Hematopoietic multipotent progenitor cell treated with erythropoietin and hydrocortisone succinate and interleukin-3 and kit ligand, for 15 days (in vitro differentiated cells): ENCODE data around the gene RIMKLB.

ENCODE experiments used
- DNase-seq: peaks from one replicate; pipeline ENCODE4 v3.0.0-alpha.2; 2015; ENCODE audit warnings: low spot score

RIMKLB gene

DNA sequence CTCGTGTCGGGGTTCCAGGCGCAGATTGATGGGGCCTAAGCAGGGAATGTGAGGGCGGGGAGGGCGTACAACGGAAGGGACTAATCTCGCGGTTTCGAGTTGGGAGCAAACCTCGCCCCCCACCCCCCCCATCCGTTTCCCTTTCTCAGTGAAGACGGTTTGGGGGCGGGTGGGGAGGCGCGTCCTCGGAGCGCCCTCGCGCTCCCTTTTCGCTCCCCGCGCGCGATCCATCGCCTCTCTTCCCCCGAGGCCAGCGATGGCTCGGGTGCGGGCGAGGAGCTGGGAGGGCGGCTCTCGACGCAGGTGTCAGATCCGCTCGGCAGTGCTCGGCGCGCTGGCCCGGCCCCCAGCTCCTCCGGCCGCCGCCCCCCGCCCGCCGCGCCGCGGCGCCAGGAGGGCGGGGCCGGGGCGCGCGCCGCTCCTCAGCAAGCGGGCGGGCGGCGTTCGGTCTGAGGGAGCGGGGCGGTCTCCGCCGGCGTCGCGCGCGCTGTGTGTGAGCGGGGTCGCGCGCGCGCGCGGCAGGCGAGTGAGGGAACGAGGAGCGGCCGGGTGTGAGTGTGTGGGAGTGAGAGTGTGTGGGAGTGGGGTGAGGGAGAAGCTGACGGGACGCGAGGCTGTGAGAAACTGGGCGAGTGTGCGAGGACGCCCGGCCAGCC lies at the start of gene RIMKLB:
Gene RIMKLB, plus strand, starts transcription at position 516 of the 656 bp plus-strand sequence. CDS start 15,876 bp downstream, outside the sequence.
- peak; percentile 73 for DNase-seq

- no peak for DNase-seq
Observed at GRCh38 chr12:8648576-8649205, 49.1 kb upstream of the RIMKLB start.

- no peak for DNase-seq
Observed at GRCh38 chr12:8655421-8655820, 42.4 kb upstream of the RIMKLB start.

DNA sequence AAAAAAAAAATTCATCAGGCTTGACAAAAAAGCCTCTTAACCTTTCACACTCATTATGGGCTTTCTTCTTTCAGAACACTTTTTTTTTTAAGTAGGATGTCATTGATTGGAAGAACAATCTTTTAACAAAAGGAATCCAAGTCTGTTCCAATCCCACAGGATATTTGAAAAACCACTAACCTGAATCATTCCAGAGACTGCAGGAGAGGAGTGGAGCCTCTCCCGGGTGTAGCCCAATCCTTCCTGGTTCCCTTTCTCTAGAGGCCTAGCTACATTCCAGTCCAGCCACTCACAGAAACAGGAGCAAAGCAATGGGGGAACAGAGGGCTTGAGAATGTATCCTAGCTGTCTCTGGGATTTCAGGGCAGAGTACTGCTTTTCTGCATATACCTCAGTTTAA lies 39.4 kb upstream of the RIMKLB start:
- no peak for DNase-seq

- no peak for DNase-seq
Observed at GRCh38 chr12:8661016-8661415, 36.8 kb upstream of the RIMKLB start.

DNA sequence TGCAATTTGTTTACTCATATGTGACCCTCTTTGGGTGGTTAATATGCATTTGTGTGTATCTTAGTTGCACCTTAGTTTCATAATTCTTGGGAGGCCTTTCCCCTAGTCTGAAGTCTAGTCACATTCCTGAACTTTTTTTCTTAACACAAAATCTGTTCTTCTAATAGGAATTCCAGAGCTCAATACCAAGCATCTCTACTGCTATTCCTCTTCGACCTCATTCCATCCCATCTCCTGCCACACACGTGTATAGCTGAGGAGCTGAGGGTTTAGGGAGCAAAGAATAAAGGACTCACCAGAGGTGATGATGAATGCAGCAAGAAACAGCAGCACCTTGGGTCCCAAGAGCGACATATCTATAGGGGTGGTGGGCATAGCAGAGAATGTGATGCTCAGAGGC lies 36.0 kb upstream of the RIMKLB start:
- DNase-seq, result no peak

DNA sequence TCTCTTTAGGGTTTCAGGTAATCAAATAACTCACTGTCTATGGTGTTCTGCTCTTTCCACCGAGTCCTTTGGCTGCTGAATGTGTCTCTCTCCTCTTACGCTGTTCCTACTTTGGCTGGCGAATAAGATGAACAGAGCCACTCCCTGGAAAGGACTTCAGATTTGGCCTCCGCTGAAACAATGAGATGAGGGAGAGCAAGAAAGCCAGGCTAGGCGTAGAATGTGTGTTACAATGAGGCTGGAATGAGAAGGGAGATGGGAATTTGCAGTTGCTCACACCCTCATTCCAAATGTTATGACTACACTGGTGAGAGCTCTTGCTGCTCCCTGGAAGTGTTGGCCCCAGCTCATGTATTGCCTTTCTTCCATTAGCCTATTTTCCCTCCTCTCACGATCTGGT lies 35.2 kb upstream of the RIMKLB start, which contains the start of gene MFAP5:
Gene MFAP5, minus strand, starts transcription at position 234 of the 400 bp plus-strand sequence. CDS start 722 bp downstream, outside the sequence.
- no peak for DNase-seq

DNA sequence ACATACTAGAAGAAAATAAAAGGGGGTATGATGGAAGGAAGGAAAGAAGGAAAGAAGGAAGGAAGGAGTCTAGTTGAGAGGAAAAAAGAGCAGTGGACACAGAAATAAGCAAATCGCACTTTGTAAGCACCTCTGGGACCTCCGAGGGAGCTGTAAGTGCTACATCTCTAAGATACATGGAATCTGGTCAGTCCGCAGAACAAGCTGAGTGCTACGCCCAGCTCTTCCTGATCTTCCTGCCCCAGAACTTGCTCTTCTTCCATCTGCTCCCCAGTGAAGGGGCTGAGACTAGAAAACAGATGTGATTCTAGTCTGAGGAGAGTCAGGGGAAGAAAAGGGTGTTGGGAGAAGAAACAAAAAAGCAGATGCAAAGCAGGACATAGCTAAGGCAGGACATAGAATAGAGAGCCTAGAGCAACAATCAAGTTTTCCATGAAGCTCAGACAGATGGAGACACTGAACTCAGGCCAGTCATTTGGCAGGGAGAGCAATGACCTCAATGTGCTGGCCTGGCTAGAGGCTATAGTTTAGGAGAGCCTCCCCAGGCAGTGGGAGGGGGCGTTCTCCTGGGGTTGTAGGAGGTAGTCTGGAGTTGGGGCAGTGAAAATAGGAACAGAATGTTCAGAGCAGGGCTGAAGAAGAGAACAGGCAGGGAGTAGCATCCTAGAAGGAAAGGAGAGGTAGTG lies 33.4 kb upstream of the RIMKLB start:
- no peak for DNase-seq

- no peak for DNase-seq
Observed at GRCh38 chr12:8665759-8666158, 32.0 kb upstream of the RIMKLB start.

GRCh38 chr12:8667270-8667669 lies 30.5 kb upstream of the RIMKLB start:
- no peak for DNase-seq

- DNase-seq, result no peak
Observed at GRCh38 chr12:8668441-8668840, 29.4 kb upstream of the RIMKLB start.

DNA sequence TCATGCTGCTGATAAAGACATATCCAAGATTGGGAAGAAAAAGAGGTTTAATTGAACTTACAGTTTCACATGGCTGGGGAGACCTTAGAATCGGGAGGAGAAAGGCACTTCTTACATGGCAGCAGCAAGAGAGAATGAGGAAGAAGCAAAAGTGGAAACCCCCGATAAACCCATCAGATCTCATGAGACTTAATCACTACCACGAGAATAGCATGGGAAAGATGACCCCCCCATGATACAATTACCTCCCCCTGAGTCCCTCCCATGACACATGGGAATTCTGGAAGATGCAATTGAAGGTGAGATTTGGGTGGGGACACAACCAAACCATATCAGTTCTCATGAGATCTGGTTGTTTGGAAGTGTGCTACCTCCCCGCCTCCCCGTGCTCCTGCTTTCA lies 25.4 kb upstream of the RIMKLB start:
- no peak for DNase-seq

DNA sequence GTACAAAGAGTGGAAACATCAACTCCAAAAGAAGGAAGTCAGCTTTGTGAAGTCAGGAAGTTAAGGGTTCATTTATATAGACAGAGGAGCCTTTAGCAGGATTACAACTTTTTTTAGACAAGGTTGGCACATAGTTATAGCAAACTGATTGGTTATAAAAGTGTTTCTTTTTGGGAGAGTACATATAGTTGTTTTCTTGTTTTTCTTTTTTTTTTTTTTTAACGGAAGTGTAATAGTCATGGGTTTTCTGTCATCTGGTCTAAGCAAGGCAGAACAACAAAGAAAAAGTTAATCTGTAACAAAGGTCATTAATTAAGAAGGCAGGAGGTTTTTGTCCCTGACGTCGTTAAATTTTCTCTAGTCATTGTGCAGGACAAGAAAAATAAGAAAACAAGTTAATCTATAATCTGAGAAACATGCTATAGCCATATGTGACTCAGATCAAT lies 22.2 kb upstream of the RIMKLB start:
- no peak for DNase-seq

GRCh38 chr12:8676651-8677050 lies 21.1 kb upstream of the RIMKLB start:
- DNase-seq, result no peak

- no peak for DNase-seq
Observed at GRCh38 chr12:8677362-8677761, 20.4 kb upstream of the RIMKLB start.

DNA sequence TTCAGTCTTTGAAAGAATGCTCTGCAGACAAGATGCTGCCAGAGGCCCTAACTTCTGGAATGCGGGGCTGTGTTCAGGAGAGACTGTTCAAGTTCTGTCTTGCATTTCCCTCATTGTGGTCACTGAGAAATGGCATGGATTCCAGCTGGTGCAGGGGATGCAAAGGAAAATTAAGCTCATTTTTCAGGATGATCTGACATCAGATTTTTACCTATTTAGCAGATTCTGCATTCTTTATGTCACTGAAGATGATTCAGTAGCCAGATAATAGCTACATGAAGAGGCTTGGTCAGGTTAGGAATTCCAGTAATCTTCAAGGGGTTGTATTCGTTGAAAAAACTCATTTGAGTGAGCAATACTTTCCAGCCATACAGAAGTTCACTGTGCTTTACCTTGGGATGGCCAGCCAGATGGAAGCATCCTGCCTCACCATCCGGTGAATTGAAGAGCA lies 19.1 kb upstream of the RIMKLB start:
- no peak for DNase-seq

GRCh38 chr12:8680533-8680932 lies 17.3 kb upstream of the RIMKLB start:
- DNase-seq, result no peak

DNA sequence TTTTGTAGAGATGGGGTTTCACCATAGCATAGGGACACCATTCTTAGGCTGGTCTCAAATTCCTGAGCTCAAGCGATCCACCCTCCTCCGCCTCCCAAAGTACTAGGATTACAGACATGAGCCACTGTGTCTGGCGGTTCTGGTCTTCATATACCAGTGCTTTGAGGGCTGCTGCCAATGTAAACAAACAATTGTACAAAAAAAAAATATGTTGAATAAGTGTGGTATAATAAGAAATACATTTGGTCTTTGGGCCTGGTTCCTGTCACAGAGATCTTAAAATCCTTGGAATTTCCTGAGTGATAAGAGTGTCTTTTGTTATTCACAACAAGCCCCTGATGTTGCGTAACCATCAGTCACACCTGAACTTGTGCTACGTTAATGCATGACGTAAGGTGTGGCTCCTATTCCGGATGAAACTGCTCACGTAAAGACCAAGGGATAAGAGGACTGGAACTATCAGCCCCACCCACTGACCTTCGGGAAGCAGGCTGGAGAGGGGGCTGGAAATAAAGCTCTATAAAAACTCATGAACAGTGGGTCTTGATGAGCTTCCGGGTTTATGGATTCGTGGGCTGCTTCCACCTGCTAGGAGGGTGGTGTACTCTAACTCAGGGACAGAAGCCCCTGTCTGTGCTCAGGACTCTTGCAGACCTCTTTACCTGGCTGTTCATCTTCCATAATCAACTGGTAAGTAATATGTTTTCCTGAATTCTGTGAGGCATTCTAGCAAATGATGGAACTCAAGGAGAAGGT lies 16.5 kb upstream of the RIMKLB start:
- DNase-seq, result no peak

DNA sequence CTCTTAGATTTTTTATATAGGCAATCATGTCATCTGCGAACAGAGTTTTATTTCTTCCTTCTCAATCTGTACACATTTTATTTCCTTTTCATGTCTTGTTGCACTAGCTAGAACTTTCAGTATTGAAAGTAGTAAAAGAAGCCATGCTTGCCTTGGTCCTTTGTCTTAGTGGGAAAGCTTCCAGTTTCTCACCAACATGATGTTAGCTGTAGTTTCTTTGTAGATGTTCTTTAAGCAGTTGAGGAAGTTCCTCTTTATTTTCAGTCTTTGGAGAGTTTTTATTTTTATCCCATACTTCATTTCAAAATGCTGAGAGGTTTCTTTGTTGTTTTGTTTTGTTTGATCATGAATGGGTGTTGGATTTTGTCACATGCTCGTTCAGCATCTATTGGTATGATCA lies 12.7 kb upstream of the RIMKLB start:
- no peak for DNase-seq

DNA sequence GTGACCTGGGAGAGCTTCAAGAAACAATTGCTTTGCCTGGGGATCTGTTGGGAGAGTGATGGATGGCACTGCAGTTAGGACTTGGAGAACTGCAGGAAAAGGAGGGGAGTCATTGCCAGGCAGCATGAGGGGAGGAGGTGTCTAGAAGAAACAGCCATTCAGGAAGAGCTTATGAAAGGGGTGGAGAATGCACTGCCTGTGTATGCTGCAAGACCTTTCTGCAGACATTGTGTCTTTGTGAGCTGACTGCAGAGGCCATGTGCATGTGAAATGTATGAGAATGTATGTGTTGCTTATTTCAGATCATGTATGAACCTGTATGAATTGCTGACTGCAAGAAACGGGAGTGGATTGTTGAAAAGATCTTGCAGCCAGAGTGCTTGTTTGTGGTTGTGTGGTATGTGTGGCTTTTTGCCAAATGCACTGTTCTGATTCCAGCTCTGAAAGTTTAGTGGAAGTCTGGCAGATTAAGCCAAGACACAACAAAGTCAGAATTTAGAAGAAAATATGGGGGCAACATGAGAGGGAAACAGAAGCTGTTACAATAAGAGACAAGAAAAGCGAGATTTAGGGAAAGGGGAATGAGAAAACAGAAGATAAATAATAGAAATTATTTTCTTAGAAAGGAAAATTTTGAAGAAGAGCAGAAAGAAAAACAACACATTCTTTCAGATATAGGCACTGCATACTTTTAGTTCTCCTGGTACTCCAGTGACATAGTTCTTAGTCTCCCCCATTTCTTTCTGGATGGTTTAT lies 9.8 kb upstream of the RIMKLB start:
- DNase-seq, result no peak

DNA sequence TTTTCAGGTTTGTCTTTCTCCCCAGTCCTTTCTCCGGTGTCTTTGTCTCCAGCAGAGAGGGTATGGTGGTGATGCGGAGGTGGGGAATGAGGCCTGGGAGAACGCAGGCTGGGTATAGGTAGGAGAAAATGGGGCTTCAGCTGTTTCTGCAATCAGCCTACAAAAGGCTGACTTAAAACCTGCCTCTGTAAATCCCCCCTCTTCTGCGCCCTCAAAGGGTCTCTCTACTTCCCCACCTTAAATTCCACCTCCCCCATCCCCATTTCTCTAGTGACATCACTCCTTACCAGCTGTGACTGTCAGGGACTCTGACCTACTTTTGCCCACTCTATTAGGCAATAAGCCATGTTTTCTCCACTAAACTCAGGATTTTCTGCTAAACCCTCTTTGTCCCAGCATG lies 8.1 kb upstream of the RIMKLB start:
- no peak for DNase-seq

- DNase-seq, result no peak
Observed at GRCh38 chr12:8692573-8692972, 5.2 kb upstream of the RIMKLB start.
